LNCAP (cell line): ENCODE results near the gene KIR3DL2.
"Not testable (repeated sequence)": the region's sequence is repeated elsewhere in the genome, so short reads cannot be mapped to it uniquely, and the experiment has no call there.

ENCODE experiments used
- CTCF ChIP-seq: fragments of 450-650 bp; IDR thresholded peaks from 2 replicates; pipeline ENCODE4 v1.5.1; 2017; ENCODE audit warnings: mild to moderate bottlenecking

KIR3DL2 gene

GRCh38 chr19:54817670-54818536 is 32.3 kb upstream of the KIR3DL2 start:
- TF ChIP-seq CTCF, result no peak

GRCh38 chr19:54832496-54832895 is 17.7 kb upstream of the KIR3DL2 start, which contains the start of gene KIR2DS4:
TSS of gene KIR2DS4 (plus strand) at chr19:54832676.
- TF ChIP-seq CTCF, result not testable (repeated sequence)

GRCh38 chr19:54850930-54851329 is 687 bp downstream of the KIR3DL2 start:
- TF ChIP-seq CTCF, result no peak

- no peak for TF ChIP-seq CTCF
Observed at GRCh38 chr19:54851353-54851752, 1.1 kb downstream of the KIR3DL2 start.

- TF ChIP-seq CTCF, result no peak
Observed at GRCh38 chr19:54871696-54872095, 21.5 kb downstream of the KIR3DL2 start.

GRCh38 chr19:54873990-54874389 is 23.7 kb downstream of the KIR3DL2 start, which contains the start of gene FCAR:
TSS of gene FCAR (plus strand) at chr19:54874235. CDS start at chr19:54874290, 55 bp downstream.
- no peak for TF ChIP-seq CTCF

- TF ChIP-seq CTCF, result no peak
Observed at GRCh38 chr19:54875506-54875905, 25.3 kb downstream of the KIR3DL2 start.
